Measurements from ENCODE around the gene ZNF580.

- TF ChIP-seq CTCF (IDR thresholded peaks at IDR 0.05) (no peak), EZH2 (IDR thresholded peaks at IDR 0.05) (no peak)
Measured at GRCh38 chr19:55658846-55659459, 18.2 kb downstream of the ZNF580 start.

All from neural progenitor cell (in vitro differentiated cells).